HepG2 (cell line): ENCODE data around the gene MRPL36. TPM values are rescaled to one million over a fixed set of nuclear protein-coding genes. Genes with fewer than 3 reads are reported as not detected.

Source experiments
- ARID4A ChIP-seq: sonication (generic); formaldehyde crosslinking; IDR thresholded peaks from 2 replicates; pipeline ENCODE4 v1.5.0; 2020; ENCODE audit warnings: mild to moderate bottlenecking, missing genetic modification reagents, borderline replicate concordance
- ATF7-NPFF ChIP-seq: sonication (generic); formaldehyde crosslinking; IDR thresholded peaks from 2 replicates; pipeline ENCODE4 v1.8.1; 2023; ENCODE audit warnings: mild to moderate bottlenecking, low read depth, missing genetic modification reagents, moderate library complexity
- JUNB ChIP-seq: sonication (generic); formaldehyde crosslinking; IDR thresholded peaks from 2 replicates; pipeline ENCODE4 v1.8.0; 2022; ENCODE audit warnings: missing genetic modification reagents, mild to moderate bottlenecking, borderline replicate concordance
- POGK ChIP-seq: sonication (generic); formaldehyde crosslinking; conservative IDR thresholded peaks from 2 replicates; pipeline ENCODE4 v1.8.0; 2022; ENCODE audit warnings: mild to moderate bottlenecking, moderate library complexity, missing genetic modification reagents
- ZFP36 ChIP-seq: fragments of 150-350 bp; IDR thresholded peaks from 2 replicates; pipeline ENCODE4 v1.6.1; 2018; ENCODE audit warnings: borderline replicate concordance, low read length, low read depth; ENCODE audit not compliant: partially characterized antibody
- ZNF367 ChIP-seq: sonication (generic); formaldehyde crosslinking; IDR thresholded peaks from 2 replicates; pipeline ENCODE4 v1.4.0; 2020; ENCODE audit warnings: missing genetic modification reagents, borderline replicate concordance
- ZNF546 ChIP-seq: sonication (generic); formaldehyde crosslinking; conservative IDR thresholded peaks from 2 replicates; pipeline ENCODE4 v1.8.1; 2023; ENCODE audit warnings: mild to moderate bottlenecking, missing genetic modification reagents
- ZNF547 ChIP-seq: sonication (generic); formaldehyde crosslinking; IDR thresholded peaks from 2 replicates; pipeline ENCODE4 v1.5.1; 2020; ENCODE audit warnings: mild to moderate bottlenecking, missing genetic modification reagents
- ZNF607 ChIP-seq: sonication (generic); formaldehyde crosslinking; IDR thresholded peaks from 2 replicates; pipeline ENCODE4 v1.5.1; 2020; ENCODE audit warnings: missing genetic modification reagents, mild to moderate bottlenecking, borderline replicate concordance
- ZNF790 ChIP-seq: sonication (generic); formaldehyde crosslinking; IDR thresholded peaks from 2 replicates; pipeline ENCODE4 v1.8.0; 2022; ENCODE audit warnings: missing genetic modification reagents, mild to moderate bottlenecking, borderline replicate concordance
- polyA plus RNA-seq, 8 experiments: library from polyadenylated mRNA; depleted of rRNA in 3 of 8; stranded (reverse) in 7 of 8; unstranded in 1 of 8; fragments of >200 nt; fragmentation: Illumina TruSeq in 4 of 8; extraction: Trizol in 4 of 8; gene quantifications; 2 replicates each; pipeline versions ENCODE4 v1.2.1 to v1.2.3, GENCODE V29; 2011 to 2016; ENCODE audit warnings: low read depth in 4 of 8, missing spikeins in 1 of 8, mixed read lengths in 1 of 8; ENCODE audit not compliant: insufficient read depth in 1 of 8
- total RNA-seq, 5 experiments: library from RNA; depleted of rRNA; stranded (reverse); fragments of >200 nt; fragmentation: Illumina TruSeq; extraction: Trizol; gene quantifications; 2 replicates each; pipeline ENCODE4 v1.2.3, GENCODE V29; 2016; ENCODE audit warnings: low read depth in 1 of 5

Gene MRPL36
- total and polyA plus RNA-seq, 2 of the 13 experiments (the other 11 are each of a cell fraction or from before 2014, with no cell fraction given): 71.3 to 113 TPM

- TF ChIP-seq ZNF547 (CRISPR knock-in tag) (no peak), ZFP36 (no peak), ZNF790 (CRISPR knock-in tag) (no peak), JUNB (no peak), ZNF607 (CRISPR knock-in tag) (no peak), ZNF367 (CRISPR knock-in tag) (no peak), POGK (no peak), ARID4A (CRISPR knock-in tag) (no peak), ATF7-NPFF (no peak), ZNF546 (CRISPR knock-in tag) (no peak)
These were observed 32.2 kb upstream of the MRPL36 start (continued) for GRCh38 chr5:1831677-1832313.
